ENCODE results near the gene MAP3K8.
"Not testable (repeated sequence)": the region's sequence is repeated elsewhere in the genome, so short reads cannot be mapped to it uniquely, and the experiment has no call there.

Gene MAP3K8

GRCh38 chr10:30443049-30443448 is 9.1 kb downstream of the MAP3K8 start:
- DNase-seq (ENCODE audit: extremely low read depth in 1 of 2, low read depth in 1 of 2) = no peak

- DNase-seq (ENCODE audit: extremely low read depth in 1 of 2, low read depth in 1 of 2) = no peak
Measured at GRCh38 chr10:30445711-30446110, 11.7 kb downstream of the MAP3K8 start.

GRCh38 chr10:30447125-30447799 is 13.3 kb downstream of the MAP3K8 start:
- no peak for DNase-seq (ENCODE audit: extremely low read depth in 1 of 2, low read depth in 1 of 2)

GRCh38 chr10:30448092-30448491 is 14.1 kb downstream of the MAP3K8 start:
- no peak for DNase-seq (ENCODE audit: extremely low read depth in 1 of 2, low read depth in 1 of 2)

GRCh38 chr10:30453764-30454527 is 20.0 kb downstream of the MAP3K8 start:
- DNase-seq (ENCODE audit: extremely low read depth in 1 of 2, low read depth in 1 of 2) = no peak

- DNase-seq (ENCODE audit: extremely low read depth in 1 of 2, low read depth in 1 of 2) = no peak
Measured at GRCh38 chr10:30454744-30455510, 20.9 kb downstream of the MAP3K8 start.

- DNase-seq (ENCODE audit: extremely low read depth in 1 of 2, low read depth in 1 of 2) = no peak
Measured at GRCh38 chr10:30455816-30456215, 21.8 kb downstream of the MAP3K8 start.

- DNase-seq (ENCODE audit: extremely low read depth in 1 of 2, low read depth in 1 of 2) = no peak
Measured at GRCh38 chr10:30456266-30456665, 22.3 kb downstream of the MAP3K8 start.

- DNase-seq (ENCODE audit: extremely low read depth in 1 of 2, low read depth in 1 of 2) = no peak
Measured at GRCh38 chr10:30459283-30459682, 25.3 kb downstream of the MAP3K8 start.

- DNase-seq (ENCODE audit: extremely low read depth in 1 of 2, low read depth in 1 of 2) = no peak
Measured at GRCh38 chr10:30460121-30460520, 26.1 kb downstream of the MAP3K8 start.

- DNase-seq (ENCODE audit: extremely low read depth in 1 of 2, low read depth in 1 of 2) = no peak
Measured at GRCh38 chr10:30462513-30462912, 28.5 kb downstream of the MAP3K8 start.

- no peak for DNase-seq (ENCODE audit: extremely low read depth in 1 of 2, low read depth in 1 of 2)
Measured at GRCh38 chr10:30463944-30464451, 30.0 kb downstream of the MAP3K8 start.

- no peak for DNase-seq (ENCODE audit: extremely low read depth in 1 of 2, low read depth in 1 of 2)
Measured at GRCh38 chr10:30464675-30465074, 30.7 kb downstream of the MAP3K8 start.

- no peak for DNase-seq (ENCODE audit: extremely low read depth in 1 of 2, low read depth in 1 of 2)
Measured at GRCh38 chr10:30466445-30466844, 32.5 kb downstream of the MAP3K8 start.

- DNase-seq (ENCODE audit: extremely low read depth in 1 of 2, low read depth in 1 of 2) = no peak
Measured at GRCh38 chr10:30467651-30468338, 33.8 kb downstream of the MAP3K8 start.

GRCh38 chr10:30472414-30473155 is 38.6 kb downstream of the MAP3K8 start:
- no peak for DNase-seq (ENCODE audit: extremely low read depth in 1 of 2, low read depth in 1 of 2)

- DNase-seq (ENCODE audit: extremely low read depth in 1 of 2, low read depth in 1 of 2) = not testable (repeated sequence)
Measured at GRCh38 chr10:30475515-30475914, 41.5 kb downstream of the MAP3K8 start.

GRCh38 chr10:30476511-30477155 is 42.6 kb downstream of the MAP3K8 start:
- DNase-seq (ENCODE audit: extremely low read depth in 1 of 2, low read depth in 1 of 2) = no peak

- not testable (repeated sequence) for DNase-seq (ENCODE audit: extremely low read depth in 1 of 2, low read depth in 1 of 2)
Measured at GRCh38 chr10:30479513-30479912, 45.5 kb downstream of the MAP3K8 start.

- no peak for DNase-seq (ENCODE audit: extremely low read depth in 1 of 2, low read depth in 1 of 2)
Measured at GRCh38 chr10:30481603-30482002, 47.6 kb downstream of the MAP3K8 start.
